HG03565 (cell line): Measurements from ENCODE around the gene CEP162.
A peak's percentile ranks its signal among the peaks of the same experiment; 100 is the strongest.
"Not testable (repeated sequence)": the region's sequence is repeated elsewhere in the genome, so short reads cannot be mapped to it uniquely, and the experiment has no call there.

Experiments
- ATAC-seq: cut with Tn5 transposase; IDR thresholded peaks from one replicate; pipeline ENCODE4 v1.9.1; 2021; ENCODE audit warnings: mild to moderate bottlenecking, moderate library complexity; ENCODE audit not compliant: unreplicated experiment

The CEP162 gene

GRCh38 chr6:84151669-84152068, 75.8 kb downstream of the CEP162 start:
- ATAC-seq, result no peak

- peak; percentile 63 for ATAC-seq
These were observed 76.7 kb downstream of the CEP162 start for GRCh38 chr6:84150705-84151104.

- no peak for ATAC-seq
These were observed 85.9 kb downstream of the CEP162 start for GRCh38 chr6:84141521-84141920.

GRCh38 chr6:84139311-84139710, 88.1 kb downstream of the CEP162 start:
- no peak for ATAC-seq

DNA sequence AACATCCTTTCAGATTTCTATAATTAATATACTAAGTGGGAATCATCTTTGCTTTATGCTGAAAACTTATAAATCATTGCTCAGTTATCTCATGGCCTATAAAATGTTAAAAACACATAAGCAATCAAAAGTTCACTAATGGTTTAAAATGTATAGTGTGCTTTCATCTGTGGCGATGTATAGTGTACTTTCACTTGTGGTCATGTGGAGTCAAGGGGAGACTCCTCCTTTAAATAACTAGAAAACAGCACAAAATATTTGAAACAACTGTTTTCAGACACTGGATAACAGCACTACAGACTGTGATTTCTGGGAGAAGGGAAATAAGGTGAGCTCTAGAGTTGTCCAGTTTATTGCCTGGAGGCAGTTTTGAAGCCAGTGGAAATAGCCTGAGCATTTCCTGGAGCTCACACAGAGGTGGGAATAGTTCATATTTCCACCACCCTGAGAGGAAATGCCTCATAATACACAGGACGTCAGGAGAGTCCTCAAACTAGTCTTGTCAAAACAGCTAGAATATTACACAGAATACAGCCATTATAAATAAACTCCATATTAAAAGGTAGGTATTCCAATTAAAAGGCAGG, 89.4 kb downstream of the CEP162 start:
- ATAC-seq, result no peak

DNA sequence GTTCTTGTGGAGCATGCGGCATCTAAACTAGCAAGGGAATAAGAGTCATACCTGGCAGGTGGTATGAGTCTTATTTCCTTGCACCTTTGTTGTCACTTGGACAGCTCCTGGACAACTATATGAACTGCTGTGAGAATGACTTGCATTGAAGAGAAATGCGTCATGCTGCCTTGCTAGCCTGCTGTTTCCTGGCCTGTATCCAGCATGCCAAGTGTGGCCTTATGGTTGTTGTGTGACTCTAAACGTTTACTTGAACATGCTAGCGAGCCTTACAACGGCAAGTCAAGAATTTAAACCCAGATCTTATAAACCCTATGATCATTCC, 90.4 kb downstream of the CEP162 start:
- ATAC-seq, result no peak

GRCh38 chr6:84136364-84137050, 90.9 kb downstream of the CEP162 start:
- ATAC-seq, result no peak

DNA sequence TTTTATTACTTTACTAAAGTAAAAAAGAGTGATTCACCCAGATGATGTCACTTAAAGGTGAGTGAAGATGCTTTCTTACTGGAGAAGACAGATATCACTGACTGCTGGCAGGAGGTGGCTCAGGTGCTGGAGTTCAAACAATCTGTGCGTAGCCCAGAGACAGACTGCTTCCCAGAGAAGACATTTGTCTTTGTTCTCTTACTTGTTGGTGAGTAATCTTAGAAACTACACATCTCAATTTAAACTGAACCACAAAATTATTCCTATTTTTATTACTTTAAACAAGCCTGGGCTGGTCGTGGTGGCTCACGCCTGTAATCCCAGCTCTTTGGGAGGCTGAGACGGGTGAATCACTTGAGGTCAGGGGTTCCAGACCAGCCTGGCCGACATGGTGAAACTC, 92.2 kb downstream of the CEP162 start:
- ATAC-seq, result no peak

DNA sequence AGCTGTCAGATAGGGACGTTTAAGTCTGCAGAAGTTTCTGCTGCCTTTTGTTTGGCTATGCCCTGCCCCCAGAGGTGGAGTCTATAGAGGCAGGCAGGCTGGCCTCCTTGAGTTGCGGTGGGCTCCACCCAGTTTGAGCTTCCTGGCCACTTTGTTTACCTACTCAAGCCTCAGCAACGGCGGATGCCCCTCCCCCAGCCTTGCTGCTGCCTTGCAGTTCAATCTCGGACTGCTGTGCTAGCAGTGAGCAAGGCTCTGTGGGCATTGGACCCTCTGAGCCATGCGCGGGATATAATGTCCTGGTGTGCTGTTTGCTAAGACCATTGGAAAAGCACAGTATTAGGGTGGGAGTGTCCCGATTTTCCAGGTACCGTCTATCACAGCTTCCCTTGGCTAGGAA, 94.1 kb downstream of the CEP162 start:
- ATAC-seq, result not testable (repeated sequence)

DNA sequence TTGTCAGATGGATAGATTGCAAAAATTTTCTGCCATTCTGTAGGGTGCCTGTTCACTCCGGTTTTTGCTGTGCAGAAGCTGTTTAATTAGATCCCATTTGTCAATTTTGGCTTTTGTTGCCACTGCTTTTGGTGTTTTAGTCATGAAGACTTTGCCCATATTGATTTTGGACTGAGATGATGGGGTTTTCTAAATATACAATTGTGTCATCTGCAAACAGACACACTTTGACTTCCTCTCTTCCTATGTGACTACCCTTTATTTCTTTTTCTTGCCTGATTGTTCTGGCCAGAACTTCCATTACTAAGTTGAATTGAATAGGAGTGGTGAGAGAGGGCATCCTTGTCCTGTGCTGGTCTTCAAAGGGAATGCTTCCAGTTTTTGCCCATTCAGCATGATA, 97.9 kb downstream of the CEP162 start:
- ATAC-seq, result not testable (repeated sequence)

DNA sequence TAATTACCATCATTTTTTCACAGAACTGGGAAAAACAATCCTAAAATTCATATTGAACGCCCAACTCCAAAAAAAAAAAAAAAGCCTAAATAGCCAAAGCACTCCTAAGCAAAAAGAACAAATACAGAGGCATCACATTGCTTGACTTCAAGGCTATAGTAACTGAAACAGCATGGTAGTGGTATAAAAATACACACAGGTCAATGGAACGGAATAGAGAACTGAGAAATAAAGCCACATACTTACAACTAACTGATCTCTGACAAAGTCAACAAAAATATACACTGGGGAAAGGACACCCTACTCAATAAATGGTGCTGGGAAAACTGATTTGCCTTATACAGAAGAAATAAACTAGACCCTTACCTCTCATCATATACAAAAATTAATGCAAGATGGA, 104.3 kb downstream of the CEP162 start:
- ATAC-seq, result peak; percentile 77

DNA sequence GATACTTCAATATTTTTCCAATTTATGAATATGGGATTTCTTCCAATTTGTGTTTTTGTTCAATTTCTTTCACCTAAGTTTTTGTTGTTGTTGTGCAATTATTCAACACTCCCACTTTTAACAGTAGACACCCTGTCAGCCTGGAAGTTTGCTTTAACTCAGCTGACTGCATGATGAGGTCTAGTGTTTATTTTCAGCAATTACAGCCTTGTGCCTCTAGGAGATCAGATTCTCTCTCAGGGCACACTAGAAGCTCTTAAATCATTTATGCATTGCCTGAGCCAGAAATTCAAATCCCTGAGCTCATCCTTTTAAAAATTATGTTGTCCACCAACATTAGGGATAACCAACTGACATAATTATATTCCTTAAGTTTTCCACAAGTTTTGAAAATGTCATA, 108.2 kb downstream of the CEP162 start:
- no peak for ATAC-seq

GRCh38 chr6:84118191-84118590, 109.3 kb downstream of the CEP162 start:
- no peak for ATAC-seq

DNA sequence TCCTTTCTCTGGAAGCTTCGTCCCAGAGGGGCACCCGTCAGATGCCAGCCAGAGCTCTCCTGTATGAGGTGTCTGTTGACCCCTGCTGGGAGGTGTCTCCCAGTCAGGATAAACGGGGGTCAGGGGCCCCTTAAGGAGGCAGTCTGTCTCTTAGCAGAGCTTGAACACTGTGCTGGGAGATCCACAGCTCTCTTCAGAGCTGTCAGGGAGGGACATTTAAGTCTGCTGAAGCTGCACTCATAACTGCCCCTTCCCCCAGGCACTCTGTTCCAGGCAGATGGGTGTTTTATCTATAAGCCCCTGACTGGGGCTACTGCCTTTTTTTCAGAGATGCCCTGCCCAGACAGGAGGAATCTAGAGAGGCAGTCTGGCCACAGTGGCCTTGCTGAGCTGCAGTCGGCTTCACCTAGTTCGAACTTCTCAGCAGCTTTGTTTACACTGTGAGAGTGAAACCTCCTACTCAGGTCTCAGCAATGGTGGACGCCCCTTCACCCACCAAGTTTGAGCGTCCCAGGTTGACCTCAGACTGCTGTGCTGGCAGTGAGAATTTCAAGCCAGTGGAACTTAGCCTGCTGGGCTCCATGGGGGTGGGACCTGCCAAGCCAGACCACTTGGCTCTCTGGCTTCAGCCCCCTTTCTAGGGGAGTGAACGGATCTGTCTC, 112.4 kb downstream of the CEP162 start:
- not testable (repeated sequence) for ATAC-seq

DNA sequence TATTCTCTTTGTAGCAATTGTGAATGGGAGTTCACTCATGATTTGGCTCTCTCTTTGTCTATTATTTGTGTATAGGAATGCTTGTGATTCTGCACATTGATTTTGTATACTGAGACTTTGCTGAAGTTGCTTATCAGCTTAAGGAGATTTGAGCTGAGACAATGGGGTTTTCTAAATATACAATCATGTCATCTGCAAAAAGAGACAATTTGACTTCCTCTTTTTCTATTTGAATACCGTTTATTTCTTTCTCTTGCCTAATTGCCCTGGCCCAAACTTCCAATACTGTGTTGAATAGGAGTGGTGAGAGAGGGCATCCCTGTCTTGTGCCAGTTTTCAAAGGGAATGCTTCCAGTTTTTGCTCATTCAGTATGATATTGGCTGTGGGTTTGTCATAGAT, 116.1 kb downstream of the CEP162 start:
- not testable (repeated sequence) for ATAC-seq

DNA sequence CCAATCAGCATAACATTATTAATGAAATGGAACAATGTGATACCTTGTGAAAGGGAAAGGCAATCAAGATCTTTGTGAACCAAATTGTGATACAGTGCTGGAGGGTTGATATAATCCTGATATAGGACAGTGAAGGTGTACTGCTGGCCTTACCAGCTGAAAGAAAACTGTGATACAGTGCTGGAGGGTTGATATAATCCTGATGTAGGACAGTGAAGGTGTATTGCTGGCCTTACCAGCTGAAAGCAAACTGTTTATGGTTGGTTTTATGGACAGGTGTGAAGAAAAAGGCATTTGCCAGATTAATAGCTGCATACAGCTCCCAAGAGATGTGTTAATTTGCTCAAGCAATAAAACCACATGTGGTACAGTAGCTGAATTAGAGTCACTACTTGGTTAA, 119.9 kb downstream of the CEP162 start:
- no peak for ATAC-seq

DNA sequence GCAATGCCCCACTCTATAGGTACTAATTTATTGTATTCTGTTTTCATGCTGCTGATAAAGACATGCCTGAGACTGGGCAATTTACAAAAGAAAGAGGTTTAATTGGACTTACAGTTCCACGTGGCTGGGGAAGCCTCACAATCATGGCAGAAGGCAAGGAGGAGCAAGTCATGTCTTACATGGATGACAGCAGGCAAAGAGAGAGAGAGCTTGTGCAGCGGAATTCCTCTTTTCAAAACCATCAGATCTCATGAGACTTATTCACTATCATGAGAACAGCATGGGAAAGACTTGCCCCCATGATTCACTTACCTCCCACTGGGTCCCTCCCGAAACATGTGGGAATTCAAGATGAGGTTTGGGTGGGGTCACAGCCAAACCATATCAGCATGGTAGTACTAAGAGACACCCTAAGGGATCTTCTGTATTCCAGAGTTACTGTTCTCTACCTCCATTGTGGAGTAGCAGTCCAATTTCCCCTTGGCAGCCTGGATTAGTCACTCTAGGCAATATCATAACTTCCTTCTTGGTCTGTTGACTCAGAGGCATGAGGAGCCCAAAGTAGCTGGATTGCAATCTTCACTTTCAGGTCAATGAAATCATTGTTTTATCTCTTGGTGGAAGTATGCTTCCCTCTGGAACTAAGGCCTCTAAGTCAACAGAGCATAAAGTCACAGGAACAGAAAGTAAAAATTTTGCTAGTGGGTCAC, 122.1 kb downstream of the CEP162 start:
- ATAC-seq, result not testable (repeated sequence)

- no peak for ATAC-seq
These were observed 124.4 kb downstream of the CEP162 start for GRCh38 chr6:84103029-84103428.

DNA sequence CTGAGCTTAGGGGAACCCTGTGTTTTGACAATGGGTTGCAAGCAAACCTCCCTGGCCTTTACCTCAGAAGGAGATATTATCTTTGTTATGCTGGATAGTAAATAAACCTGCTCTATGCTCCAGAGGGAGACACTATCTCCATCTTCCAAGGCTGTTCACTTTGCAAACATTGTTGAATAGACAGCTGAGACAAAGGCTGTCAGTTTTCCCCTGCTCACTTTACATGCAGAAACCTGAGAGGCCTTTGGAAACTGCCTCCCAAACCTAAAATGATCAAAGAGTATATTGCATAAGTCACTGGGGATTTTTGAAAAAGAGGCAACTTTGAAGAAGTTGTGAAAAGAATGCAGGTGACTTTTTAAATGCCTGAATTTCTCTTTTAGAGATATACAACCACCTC, 132.3 kb downstream of the CEP162 start:
- ATAC-seq, result no peak

DNA sequence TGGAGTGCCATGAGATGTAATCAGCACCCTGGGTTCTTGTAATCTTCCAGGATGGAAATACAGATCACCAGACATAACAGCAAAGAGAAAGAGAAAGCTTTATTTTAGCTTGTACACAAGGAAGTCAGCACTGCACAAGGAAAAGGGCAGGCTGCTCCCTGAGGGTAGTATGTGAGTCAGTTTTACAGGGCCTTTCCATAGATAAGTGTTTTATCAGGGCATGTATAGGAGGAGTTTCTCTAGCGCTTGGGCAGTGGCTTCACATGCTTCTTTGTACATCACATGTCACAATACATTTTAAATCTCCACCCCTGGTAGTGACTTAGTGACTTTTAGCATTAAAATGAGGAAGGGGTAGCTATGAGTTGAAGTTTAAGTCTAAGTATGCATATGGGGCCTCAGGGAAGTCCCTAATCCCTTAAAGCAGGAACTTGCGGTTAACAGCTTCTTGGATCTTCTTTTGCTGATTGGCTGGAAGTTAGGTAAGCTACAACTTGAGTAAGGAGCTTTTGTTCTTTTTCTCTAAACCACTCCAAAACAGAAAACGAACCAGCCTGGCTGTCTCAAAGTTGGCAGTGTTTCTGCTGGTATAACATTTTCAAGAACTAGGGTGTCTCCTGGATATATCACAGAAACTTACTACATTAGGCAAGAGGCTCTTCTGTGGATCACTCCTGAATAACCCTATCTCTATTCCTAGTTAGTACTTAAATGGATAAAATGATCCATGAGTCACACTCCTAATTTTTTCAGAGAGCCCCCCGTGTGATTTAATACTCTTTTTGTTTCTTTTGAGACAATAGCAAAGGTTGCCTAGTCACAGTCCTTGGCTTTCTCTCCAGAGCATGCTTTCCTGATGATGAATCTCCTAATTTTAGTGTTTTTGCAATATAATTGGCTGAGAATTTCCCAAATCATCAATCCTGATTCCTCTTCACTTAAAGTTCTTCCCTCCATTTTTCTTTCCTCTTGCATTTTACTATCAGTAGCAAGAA, 133.7 kb downstream of the CEP162 start:
- peak; percentile 39 for ATAC-seq

GRCh38 chr6:84089552-84089951, 137.9 kb downstream of the CEP162 start:
- ATAC-seq, result no peak
